GM19099 (cell line): ENCODE results near the gene SNTB2.

Experiments
- POLR2A ChIP-seq: IDR thresholded peaks from 3 replicates; pipeline ENCODE4 v1.6.1; 2011; ENCODE audit warnings: low read depth; ENCODE audit not compliant: insufficient read length; ENCODE audit errors: extremely low read depth

SNTB2 gene

DNA sequence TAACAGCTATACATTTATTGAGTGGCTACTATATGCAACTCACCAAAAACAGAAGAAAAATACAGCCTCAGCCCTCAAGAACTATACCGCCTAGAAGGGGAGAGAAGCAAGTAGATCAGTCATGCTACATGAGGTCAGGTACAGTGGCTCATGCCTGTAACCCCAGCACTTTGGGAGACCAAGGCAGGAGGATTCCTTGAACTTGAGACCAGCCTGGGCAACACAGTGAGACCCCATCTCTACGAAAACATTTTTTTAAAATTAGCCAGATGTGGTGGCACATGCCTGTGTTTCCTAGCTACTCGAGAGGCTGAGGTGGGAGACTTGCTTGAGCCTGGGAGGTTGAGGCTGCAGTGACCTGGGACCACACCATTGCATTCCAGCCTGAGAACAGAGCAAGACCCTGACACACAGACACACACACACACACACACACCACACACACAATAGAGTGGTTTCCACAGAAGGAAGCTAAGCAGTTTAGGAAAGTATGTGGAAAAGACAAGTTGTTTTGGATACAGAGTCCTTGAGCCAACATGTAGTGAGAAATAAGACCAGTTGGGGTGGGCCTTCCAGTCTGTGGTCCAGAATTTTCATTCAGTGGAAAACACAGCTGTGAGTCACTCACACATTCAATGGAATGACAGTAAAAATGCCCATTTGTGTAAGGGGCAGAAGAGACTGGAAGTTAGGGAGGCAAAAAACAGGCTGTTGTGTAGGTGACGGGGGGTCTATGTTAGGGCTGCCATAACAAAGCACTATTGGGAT is 10.7 kb upstream of the SNTB2 start:
- no peak for TF ChIP-seq POLR2A

DNA sequence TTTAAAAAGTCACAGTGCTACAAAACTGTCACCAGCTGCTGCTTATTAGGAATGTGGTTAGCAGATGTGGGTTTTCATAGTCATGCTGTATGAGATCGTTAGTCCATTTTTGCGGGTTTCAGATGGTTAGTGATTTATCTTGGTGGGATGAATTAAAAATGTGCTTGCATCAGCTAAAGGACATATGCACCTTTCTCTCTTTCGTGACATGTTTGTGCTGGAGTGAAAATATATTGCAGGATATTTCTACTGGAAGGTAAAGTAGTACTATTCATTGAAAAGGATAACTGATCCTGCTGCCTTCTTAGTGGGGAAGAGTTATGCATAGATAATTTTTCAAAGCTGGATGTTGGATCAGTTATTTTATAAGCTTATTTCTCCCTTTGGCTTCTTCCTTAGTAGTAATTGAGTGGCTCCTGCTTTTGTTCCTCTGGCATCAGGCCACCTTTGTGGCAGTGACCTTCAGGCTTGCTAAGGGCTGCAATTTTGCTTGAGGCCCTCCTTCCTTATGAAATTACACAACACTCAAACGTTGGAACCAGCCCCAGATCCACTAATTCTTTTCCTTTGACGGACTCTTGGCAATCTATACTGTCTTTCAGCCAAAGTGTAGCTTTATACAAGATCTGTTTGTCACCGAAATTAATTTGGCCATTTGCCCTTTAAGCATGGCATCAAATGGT is 7.5 kb upstream of the SNTB2 start:
- no peak for TF ChIP-seq POLR2A

DNA sequence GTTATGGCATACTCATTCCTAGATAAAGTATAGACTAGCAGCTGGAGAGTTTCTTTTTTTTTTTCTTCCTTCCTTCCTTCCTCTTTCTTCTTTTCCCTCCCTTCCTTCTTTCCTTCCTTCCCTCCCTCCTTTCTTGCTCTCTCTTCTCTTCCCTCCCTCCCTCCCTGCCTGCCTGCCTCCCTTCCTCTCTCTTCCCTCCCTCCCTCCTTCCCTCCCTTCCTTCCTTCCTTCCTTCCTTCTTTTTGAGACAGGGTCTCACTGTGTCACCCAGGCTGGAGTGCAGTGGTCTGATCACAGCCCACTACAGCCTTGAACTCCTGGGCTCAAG is 7.0 kb upstream of the SNTB2 start:
- TF ChIP-seq POLR2A = no peak

DNA sequence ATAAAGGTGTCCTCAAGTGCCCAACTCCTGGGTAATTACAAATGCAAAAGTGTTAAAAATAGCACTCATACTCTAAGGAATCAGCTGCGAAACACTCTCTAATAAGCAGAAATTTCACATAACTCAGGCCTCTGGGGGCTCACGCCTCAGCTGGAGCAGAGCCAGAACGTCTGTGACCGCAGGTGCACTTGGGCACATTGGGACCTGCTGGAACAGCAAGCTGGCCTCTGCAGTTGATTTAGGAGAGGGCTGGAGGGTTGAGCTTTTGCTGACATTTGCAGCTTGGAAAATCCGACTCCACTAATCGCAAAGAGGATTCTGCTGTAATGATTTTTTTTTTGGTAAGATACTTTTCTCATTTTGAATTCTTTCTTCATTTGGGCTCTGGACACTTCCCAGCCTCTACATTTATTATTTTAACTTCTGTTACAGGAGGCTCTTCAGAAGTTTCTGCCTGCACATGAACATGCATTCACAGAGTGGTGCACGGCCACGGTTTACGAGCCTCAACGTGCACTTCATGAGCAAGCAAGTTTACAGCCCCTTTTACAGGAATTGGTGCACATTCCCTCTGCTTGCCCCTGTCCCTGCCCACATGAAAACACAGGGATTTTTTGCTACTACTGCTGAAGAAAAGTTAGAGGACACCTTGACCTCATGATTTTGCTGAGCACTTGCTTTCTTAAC is 4.1 kb upstream of the SNTB2 start:
- TF ChIP-seq POLR2A = no peak

DNA sequence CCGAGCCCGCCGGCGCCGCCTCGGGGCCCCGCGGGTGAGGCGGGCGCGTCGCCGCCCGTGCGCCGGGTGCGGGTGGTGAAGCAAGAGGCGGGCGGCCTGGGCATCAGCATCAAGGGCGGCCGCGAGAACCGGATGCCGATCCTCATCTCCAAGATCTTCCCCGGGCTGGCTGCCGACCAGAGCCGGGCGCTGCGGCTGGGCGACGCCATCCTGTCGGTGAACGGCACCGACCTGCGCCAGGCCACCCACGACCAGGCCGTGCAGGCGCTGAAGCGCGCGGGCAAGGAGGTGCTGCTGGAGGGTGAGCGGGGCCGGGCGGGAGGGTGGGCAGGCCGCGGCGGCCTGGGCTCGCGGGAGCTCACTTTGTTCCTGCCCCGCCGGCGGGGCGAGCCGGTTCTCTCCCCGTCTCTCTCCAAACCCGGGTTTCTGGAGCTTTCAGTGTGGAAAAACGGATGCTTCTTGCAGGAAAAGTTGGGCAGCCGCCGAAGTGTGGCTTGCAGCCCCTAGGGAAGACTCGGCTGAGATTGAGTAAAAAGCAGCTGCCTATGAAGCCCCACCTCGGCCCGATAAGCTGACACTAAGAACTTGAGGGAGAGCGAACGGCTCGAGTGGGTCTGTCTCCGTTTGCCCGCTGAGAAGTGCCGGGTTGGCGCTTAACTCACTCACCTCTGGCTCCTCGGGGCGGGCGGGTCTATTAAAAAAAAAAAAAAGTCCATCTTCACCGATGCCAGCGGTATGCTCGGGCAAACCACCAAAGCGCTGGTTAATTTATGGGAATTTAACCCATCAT is 677 bp downstream of the SNTB2 start:
- no peak for TF ChIP-seq POLR2A

DNA sequence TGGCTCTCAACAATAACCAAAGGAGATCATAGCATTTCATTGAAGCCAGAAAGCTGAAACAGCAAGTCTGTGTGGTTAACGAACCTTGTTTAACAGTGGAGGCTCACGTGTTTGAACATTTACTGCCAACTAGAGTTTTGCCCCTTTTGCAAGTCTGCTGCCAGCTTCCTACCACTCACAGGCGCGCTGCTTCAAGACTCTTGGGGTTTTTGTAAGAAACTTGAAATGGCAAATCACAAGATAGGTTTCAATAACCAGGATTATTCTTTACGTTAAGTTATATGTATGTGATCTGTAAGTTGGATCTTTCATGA is 1.2 kb downstream of the SNTB2 start:
- TF ChIP-seq POLR2A = no peak

DNA sequence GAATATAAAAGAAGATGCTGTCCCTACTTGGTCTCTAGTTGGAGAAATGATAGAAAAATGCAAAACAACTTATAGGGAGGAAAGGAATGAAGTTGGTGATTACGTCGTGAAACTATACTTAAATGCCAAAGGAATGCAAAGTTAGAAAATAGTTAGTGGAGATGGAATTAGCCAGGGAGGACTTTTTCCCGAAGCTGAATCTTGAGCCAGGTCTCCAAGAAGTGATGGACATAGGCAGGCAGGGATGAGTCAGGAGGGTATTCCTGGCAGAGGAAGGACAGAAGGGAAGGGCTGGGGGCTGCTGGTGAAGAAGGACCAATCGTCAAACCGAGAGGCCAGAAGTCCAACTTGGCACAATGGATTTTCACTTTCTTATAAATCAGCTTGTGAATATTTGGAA is 1.8 kb downstream of the SNTB2 start:
- TF ChIP-seq POLR2A = no peak

DNA sequence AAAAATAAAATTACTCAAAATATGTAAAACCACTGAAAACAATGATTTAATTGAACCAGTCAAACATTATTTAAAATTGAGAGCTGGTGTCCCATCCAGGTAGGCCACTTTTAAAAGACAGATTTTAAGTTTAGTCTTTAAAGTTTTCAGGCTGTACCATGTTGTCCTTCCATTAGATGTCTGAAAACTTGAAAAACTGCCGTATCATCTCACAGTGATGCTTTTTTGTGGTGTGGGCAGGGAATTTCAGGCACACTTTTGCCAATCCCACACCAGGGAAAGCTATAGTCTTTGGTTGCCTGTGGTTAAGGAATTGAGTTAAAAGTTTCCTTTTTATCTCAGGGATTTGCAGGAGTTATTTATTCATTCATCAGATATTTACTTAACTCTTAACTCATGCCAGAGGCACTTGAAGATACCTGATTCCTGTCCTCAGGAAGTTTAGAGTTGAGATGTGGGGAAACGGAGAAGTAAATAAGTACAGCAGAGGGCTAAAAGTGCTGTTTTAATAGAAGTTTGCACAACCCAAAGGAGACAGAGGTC is 3.2 kb downstream of the SNTB2 start:
- TF ChIP-seq POLR2A = no peak

DNA sequence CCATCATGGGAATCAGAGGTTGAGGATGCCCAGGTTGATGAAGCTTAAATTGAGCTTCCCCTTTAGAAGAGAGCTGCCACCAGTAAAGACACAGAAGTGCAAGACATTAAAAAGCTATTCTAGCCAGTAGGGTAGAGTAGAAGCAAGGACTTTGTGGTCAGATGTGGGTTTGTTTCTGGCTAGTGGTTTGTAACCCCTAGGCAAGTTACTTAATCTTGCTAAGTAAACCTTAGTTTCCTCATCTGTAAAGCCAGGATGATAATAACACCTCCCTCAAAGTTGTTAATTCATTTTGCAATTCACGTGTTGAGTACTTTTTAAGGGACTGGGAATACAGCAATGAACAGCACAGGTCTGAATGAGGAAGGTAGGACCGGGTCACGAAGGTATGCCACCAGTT is 3.6 kb downstream of the SNTB2 start:
- TF ChIP-seq POLR2A = no peak

DNA sequence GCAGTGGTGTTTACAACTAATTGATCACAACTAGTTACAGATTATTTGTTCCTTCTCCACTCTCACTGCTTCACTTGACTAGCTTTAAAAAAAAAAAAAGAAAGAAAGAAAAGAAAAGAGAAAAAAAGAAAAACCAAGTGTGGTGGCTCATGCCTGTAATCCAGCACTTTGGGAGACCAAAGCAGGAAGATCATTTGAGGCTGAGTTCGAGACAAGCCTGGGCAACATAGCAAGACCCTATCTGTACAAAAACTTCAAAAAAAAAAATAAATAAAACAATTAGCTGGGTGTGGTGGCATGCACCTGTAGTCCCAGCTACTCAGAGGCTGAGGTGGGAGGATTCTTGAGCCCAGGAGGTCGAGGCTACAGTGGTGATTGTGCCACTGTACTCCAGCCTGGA is 4.2 kb downstream of the SNTB2 start:
- TF ChIP-seq POLR2A = no peak

DNA sequence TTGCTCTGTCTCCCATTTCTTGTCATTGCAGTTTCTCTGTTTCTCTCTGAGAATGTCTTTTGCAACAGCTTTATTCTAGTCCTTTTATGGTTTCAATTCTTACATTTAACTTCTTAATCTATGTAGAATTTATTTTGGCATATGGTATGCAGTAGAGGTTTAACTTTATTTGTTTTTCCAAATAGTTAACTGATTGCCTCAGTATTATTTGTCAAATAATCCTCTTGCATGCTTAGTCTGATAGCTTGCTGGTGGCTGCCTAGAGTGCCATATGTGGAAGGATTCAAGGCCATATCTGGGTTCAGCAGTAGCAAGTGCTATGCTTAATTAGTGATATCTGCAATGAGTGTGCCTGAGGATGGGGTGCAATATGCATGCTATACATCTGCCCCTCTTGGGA is 6.9 kb downstream of the SNTB2 start:
- TF ChIP-seq POLR2A = no peak

DNA sequence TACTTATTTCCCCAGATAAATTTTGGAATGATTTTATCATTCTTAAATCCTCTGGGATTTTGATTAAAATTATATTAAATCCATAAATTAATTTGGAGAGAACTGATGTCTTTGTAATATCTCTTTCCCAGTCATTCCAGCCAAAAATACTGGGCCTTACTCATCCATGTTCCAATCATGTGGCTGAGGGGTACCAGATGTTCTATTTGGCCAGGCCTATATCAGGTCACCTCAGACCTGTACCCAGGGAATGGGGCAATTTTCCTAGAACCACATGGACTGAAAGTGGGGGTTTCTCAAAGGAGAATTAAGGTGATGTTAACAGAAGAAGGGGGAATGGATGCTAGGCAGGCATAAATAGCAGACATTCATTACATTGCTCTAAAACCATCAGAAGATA is 7.5 kb downstream of the SNTB2 start:
- no peak for TF ChIP-seq POLR2A

DNA sequence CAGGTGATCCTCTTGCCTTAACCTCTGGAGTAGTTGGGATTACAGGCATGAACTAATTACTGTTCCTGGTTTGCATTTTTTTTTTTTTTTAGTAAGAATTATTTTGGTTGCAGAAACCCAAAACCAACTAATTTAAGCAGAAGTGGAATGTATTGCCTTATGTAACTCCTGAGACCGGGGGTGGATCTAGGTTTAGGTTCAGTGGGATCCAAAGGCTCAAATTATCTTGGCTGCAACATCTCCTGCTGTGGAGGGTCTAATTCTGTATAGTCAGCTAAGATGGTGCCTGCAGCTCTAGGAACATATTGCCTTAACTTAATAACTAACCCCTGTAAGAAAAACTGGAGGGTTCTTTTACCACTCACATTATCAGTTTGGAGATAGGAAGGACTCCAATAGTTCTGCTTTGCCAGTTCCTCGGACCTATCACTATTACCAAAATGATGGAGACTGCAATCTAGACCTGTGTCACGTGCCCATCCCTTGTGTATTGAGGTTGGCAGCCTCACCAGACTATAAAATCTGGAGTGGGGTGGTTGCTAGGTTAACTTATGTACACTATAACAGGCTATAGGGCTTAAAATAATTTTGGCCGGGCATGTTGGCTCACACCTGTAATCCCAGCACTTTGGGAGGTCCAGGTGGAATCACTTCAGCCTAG is 8.5 kb downstream of the SNTB2 start:
- no peak for TF ChIP-seq POLR2A

DNA sequence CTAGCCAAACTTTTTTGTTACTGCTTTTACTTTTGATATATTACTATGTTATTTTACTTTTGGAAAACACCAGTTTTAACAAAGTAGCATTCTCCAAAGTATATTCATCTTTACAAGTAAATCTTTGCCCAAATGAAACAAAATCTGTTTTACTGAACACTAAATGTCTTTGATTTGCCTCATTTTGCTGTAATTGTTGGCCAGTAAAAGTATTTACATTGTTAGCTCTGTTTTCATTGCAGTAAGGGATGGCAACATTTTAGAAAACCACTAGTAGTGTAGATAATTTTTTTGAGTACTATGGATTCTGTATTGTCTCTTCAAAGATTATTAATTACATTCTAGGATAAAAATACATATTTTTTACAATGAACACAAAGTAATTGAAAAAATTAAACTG is 10.6 kb downstream of the SNTB2 start:
- TF ChIP-seq POLR2A = no peak

DNA sequence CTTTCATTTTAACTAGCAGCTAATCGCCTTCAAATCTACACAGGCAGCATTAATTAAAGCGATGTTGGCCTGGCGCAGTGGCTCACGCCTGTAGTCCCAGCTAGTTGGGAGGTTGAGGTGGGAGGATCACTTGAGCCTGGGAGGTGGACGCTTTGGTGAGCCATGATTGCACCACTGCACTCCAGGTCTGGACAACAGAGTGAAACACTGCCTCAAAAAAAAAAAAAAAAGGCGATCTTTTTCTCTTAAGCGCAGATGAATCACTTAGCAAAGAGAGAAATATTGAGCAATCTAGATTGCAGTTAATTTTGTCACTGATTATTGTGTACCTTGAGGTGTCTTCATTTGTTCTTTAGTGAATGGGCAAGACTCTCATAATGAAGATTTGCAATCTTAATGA is 12.4 kb downstream of the SNTB2 start:
- no peak for TF ChIP-seq POLR2A
